ENCODE measurements around the gene TMEM255B.

Gene TMEM255B

GRCh38 chr13:113793718-113794085, 34.7 kb downstream of the TMEM255B start:
- no peak for ATAC-seq
- no peak for TF ChIP-seq GLIS3 (CRISPR knock-in tag; IDR thresholded peaks at IDR 0.05)
- no peak for TF ChIP-seq RARB (CRISPR knock-in tag; IDR thresholded peaks at IDR 0.05)
- TF ChIP-seq ZNF8 (CRISPR knock-in tag; IDR thresholded peaks at IDR 0.05), result no peak
- no peak for TF ChIP-seq ESRRG (CRISPR knock-in tag; IDR thresholded peaks at IDR 0.05)
- TF ChIP-seq, protein P1, sequence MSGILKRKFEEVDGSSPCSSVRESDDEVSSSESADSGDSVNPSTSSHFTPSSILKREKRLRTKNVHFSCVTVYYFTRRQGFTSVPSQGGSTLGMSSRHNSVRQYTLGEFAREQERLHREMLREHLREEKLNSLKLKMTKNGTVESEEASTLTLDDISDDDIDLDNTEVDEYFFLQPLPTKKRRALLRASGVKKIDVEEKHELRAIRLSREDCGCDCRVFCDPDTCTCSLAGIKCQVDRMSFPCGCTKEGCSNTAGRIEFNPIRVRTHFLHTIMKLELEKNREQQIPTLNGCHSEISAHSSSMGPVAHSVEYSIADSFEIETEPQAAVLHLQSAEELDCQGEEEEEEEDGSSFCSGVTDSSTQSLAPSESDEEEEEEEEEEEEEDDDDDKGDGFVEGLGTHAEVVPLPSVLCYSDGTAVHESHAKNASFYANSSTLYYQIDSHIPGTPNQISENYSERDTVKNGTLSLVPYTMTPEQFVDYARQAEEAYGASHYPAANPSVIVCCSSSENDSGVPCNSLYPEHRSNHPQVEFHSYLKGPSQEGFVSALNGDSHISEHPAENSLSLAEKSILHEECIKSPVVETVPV (CRISPR knock-in tag; IDR thresholded peaks at IDR 0.05), result no peak
- TF ChIP-seq, protein P2, sequence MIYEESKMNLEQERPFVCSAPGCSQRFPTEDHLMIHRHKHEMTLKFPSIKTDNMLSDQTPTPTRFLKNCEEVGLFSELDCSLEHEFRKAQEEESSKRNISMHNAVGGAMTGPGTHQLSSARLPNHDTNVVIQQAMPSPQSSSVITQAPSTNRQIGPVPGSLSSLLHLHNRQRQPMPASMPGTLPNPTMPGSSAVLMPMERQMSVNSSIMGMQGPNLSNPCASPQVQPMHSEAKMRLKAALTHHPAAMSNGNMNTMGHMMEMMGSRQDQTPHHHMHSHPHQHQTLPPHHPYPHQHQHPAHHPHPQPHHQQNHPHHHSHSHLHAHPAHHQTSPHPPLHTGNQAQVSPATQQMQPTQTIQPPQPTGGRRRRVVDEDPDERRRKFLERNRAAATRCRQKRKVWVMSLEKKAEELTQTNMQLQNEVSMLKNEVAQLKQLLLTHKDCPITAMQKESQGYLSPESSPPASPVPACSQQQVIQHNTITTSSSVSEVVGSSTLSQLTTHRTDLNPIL (CRISPR knock-in tag; IDR thresholded peaks at IDR 0.05; ENCODE audit: low read depth), result no peak

DNA sequence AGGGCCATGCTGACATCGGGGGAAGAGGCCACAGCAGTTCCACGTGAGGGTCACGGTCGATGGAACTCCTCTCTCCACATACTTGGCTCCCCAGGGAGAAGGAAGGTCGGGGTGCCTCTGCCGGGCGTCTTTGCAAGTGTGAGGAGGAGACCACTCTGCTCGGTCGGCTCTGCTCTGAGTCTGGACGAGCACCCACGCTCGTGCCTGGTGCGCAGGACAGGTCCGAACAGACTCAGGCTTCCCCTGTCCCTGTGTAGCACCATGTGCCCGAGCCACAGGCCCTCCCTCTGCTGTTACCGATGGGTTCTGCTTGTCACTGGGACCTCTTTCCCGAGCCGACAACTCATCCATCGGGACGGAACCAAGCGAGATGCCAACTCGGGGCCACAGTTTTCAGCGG, 35.1 kb downstream of the TMEM255B start:
- no peak for ATAC-seq
- TF ChIP-seq TOX (CRISPR knock-in tag; IDR thresholded peaks at IDR 0.05; ENCODE audit: borderline replicate concordance), result no peak
- TF ChIP-seq ZFP30 (CRISPR knock-in tag; IDR thresholded peaks at IDR 0.05), result no peak
- no peak for TF ChIP-seq POU6F1 (CRISPR knock-in tag; IDR thresholded peaks at IDR 0.05; ENCODE audit: borderline replicate concordance, low read depth)
- TF ChIP-seq ZFP3 (CRISPR knock-in tag; IDR thresholded peaks at IDR 0.05), result no peak
- TF ChIP-seq SNAI2 (CRISPR knock-in tag; IDR thresholded peaks at IDR 0.05), result no peak
- TF ChIP-seq PATZ1 (CRISPR knock-in tag; IDR thresholded peaks at IDR 0.05; ENCODE audit: borderline replicate concordance), result no peak
- no peak for TF ChIP-seq ZNF70 (CRISPR knock-in tag; IDR thresholded peaks at IDR 0.05)
- TF ChIP-seq OSR1 (CRISPR knock-in tag; IDR thresholded peaks at IDR 0.05), result no peak
- TF ChIP-seq GLIS3 (CRISPR knock-in tag; IDR thresholded peaks at IDR 0.05), result no peak

- TF ChIP-seq TCF4 (CRISPR knock-in tag; IDR thresholded peaks at IDR 0.05; ENCODE audit: borderline replicate concordance) (no peak), ZNF70 (CRISPR knock-in tag; IDR thresholded peaks at IDR 0.05) (no peak), ARNTL (CRISPR knock-in tag; IDR thresholded peaks at IDR 0.05; ENCODE audit: borderline replicate concordance, low read depth) (no peak), RARB (CRISPR knock-in tag; IDR thresholded peaks at IDR 0.05) (no peak), PPARA (CRISPR knock-in tag; IDR thresholded peaks at IDR 0.05; ENCODE audit: borderline replicate concordance) (no peak), OSR1 (CRISPR knock-in tag; IDR thresholded peaks at IDR 0.05) (no peak), POU6F1 (CRISPR knock-in tag; IDR thresholded peaks at IDR 0.05; ENCODE audit: borderline replicate concordance, low read depth) (no peak), SNAI2 (CRISPR knock-in tag; IDR thresholded peaks at IDR 0.05) (no peak), GLIS3 (CRISPR knock-in tag; IDR thresholded peaks at IDR 0.05) (no peak), ESRRG (CRISPR knock-in tag; IDR thresholded peaks at IDR 0.05) (no peak), CSDC2 (CRISPR knock-in tag; IDR thresholded peaks at IDR 0.05) (no peak), TOX (CRISPR knock-in tag; IDR thresholded peaks at IDR 0.05; ENCODE audit: borderline replicate concordance) (no peak), ZC3H10 (CRISPR knock-in tag; IDR thresholded peaks at IDR 0.05) (no peak), ZNF565 (CRISPR knock-in tag; conservative IDR thresholded peaks at IDR 0.05; ENCODE audit: low read depth) (no peak), PATZ1 (CRISPR knock-in tag; IDR thresholded peaks at IDR 0.05; ENCODE audit: borderline replicate concordance) (no peak)
- TF ChIP-seq, protein P3, sequence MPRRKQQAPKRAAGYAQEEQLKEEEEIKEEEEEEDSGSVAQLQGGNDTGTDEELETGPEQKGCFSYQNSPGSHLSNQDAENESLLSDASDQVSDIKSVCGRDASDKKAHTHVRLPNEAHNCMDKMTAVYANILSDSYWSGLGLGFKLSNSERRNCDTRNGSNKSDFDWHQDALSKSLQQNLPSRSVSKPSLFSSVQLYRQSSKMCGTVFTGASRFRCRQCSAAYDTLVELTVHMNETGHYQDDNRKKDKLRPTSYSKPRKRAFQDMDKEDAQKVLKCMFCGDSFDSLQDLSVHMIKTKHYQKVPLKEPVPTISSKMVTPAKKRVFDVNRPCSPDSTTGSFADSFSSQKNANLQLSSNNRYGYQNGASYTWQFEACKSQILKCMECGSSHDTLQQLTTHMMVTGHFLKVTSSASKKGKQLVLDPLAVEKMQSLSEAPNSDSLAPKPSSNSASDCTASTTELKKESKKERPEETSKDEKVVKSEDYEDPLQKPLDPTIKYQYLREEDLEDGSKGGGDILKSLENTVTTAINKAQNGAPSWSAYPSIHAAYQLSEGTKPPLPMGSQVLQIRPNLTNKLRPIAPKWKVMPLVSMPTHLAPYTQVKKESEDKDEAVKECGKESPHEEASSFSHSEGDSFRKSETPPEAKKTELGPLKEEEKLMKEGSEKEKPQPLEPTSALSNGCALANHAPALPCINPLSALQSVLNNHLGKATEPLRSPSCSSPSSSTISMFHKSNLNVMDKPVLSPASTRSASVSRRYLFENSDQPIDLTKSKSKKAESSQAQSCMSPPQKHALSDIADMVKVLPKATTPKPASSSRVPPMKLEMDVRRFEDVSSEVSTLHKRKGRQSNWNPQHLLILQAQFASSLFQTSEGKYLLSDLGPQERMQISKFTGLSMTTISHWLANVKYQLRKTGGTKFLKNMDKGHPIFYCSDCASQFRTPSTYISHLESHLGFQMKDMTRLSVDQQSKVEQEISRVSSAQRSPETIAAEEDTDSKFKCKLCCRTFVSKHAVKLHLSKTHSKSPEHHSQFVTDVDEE (CRISPR knock-in tag; IDR thresholded peaks at IDR 0.05), result no peak
- TF ChIP-seq, protein P1 (CRISPR knock-in tag; IDR thresholded peaks at IDR 0.05), result no peak
- TF ChIP-seq, protein P2 (CRISPR knock-in tag; IDR thresholded peaks at IDR 0.05; ENCODE audit: low read depth), result no peak
- no peak for ATAC-seq
Observed at GRCh38 chr13:113794764-113795173, 35.7 kb downstream of the TMEM255B start.
